Spleen (tissue), 7 donors: ENCODE data around the gene RFX1.

Source experiments
- POLR2A ChIP-seq, 3 donors: fragments of 450-650 bp; IDR thresholded peaks; one replicate each; pipeline ENCODE4 v1.5.1; 2017; ENCODE audit warnings: antibody characterized with exemption in 3 of 3, mild to moderate bottlenecking in 1 of 3
- TF ChIP-seq, protein P1 (sequence below), 11 experiments: fragments of 200-600 bp in 7 of 11; fragments of 450-650 bp in 4 of 11; sonication (generic) in 4 of 11; IDR thresholded peaks in 8 of 11; conservative IDR thresholded peaks in 3 of 11; 1 replicate in 7 of 11; 2 replicates in 4 of 11; pipeline versions ENCODE4 v1.4.0 to v1.8.0; 2016 to 2021; ENCODE audit warnings: antibody characterized with exemption in 11 of 11, inconsistent platforms in 4 of 11, mild to moderate bottlenecking in 1 of 11
- donor health status: DM: no; HTN: no; CAD: no; lungs with moderate emphysema.
- donor health status: DM: no; HTN: no; CAD: no.
- donor health status: DM: no; HTN: no; CAD: no.

DNA sequence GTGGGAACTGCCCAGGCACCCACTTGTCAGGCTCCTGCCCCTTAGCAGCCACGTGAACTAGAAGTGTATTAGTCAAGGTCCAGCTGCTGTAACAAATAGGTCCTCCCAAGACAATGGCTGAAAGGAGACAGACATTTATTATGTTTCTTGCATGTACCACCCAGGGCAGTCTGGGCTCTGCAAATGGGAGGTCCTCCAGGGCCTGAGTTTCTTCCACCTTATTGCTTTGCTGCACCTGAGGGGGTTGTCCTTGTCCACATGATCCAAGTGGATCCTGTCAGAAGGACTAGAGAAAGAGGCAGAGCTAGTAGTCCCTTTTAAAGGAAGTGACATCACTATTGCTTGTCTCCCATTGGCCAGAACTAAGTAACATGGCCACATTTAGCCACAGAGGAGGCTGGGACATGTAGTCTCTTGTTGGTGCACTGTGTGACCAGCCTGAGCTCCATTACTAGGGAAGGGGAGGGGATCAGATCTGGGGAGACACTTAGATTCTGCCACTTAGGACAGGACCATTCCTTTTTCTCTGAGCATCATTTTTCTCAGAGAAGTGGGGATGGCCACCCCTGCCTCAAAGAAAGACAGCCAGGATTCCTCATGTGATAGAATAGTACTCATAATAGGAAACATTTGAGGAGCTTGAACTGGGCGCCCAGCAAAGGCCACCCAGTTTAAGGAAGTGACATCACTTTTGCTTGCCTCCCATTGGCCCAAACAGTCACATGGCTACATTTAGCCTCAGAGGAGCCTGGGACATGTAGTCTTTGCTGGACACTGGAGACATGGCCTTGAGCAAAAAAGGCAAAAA lies 85.0 kb downstream of the RFX1 start:
- TF ChIP-seq, protein P1, sequence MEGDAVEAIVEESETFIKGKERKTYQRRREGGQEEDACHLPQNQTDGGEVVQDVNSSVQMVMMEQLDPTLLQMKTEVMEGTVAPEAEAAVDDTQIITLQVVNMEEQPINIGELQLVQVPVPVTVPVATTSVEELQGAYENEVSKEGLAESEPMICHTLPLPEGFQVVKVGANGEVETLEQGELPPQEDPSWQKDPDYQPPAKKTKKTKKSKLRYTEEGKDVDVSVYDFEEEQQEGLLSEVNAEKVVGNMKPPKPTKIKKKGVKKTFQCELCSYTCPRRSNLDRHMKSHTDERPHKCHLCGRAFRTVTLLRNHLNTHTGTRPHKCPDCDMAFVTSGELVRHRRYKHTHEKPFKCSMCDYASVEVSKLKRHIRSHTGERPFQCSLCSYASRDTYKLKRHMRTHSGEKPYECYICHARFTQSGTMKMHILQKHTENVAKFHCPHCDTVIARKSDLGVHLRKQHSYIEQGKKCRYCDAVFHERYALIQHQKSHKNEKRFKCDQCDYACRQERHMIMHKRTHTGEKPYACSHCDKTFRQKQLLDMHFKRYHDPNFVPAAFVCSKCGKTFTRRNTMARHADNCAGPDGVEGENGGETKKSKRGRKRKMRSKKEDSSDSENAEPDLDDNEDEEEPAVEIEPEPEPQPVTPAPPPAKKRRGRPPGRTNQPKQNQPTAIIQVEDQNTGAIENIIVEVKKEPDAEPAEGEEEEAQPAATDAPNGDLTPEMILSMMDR (IDR thresholded peaks at IDR 0.05 in 8 of 11, conservative IDR thresholded peaks at IDR 0.05 in 3 of 11) = no peak
- TF ChIP-seq POLR2A (IDR thresholded peaks at IDR 0.05) = no peak
